HepG2 (cell line): Measurements from ENCODE around the gene CACNA1C.

Experiments
- ASH2L ChIP-seq: fragments of 300-600, 200-600 bp; sonication (generic); IDR thresholded peaks from 2 replicates; pipeline ENCODE4 v1.7.0; 2017; ENCODE audit warnings: low read depth, mild to moderate bottlenecking, moderate library complexity, mixed read lengths, low read length; ENCODE audit not compliant: insufficient read length
- CTCF ChIP-seq: sonication (generic); formaldehyde crosslinking; IDR thresholded peaks from 2 replicates; pipeline ENCODE4 v1.5.0; 2020; ENCODE audit warnings: mild to moderate bottlenecking, missing genetic modification reagents, moderate library complexity
- MYNN ChIP-seq: sonication (generic); formaldehyde crosslinking; IDR thresholded peaks from 2 replicates; pipeline ENCODE4 v1.4.0; 2020; ENCODE audit warnings: mild to moderate bottlenecking, low read depth, missing genetic modification reagents
- NCOA1 ChIP-seq: sonication (generic); formaldehyde crosslinking; IDR thresholded peaks from 2 replicates; pipeline ENCODE4 v1.9.0; 2021; ENCODE audit warnings: missing genetic modification reagents
- PCBP2 ChIP-seq: fragments of 200-400 bp; formaldehyde crosslinking; optimal IDR thresholded peaks from 2 replicates; pipeline ENCODE3; 2018; ENCODE audit warnings: low read length, low read depth; ENCODE audit not compliant: poor library complexity, severe bottlenecking
- POLR2A ChIP-seq, 2 experiments: IDR thresholded peaks; 2 replicates each; pipeline ENCODE4 v1.6.1; 2011; ENCODE audit warnings: low read depth in 2 of 2, low read length in 2 of 2, mild to moderate bottlenecking in 1 of 2, moderate library complexity in 1 of 2; ENCODE audit not compliant: insufficient read depth in 1 of 2
- RAD21 ChIP-seq: fragments of 450-650 bp; formaldehyde crosslinking; IDR thresholded peaks from 2 replicates; pipeline ENCODE4 v1.5.0; 2020; ENCODE audit warnings: mild to moderate bottlenecking
- RELA ChIP-seq: sonication (generic); formaldehyde crosslinking; IDR thresholded peaks from 2 replicates; pipeline ENCODE4 v1.4.0; 2020; ENCODE audit warnings: missing genetic modification reagents
- REPIN1 ChIP-seq: sonication (generic); formaldehyde crosslinking; IDR thresholded peaks from 2 replicates; pipeline ENCODE4 v1.8.0; 2022; ENCODE audit warnings: missing genetic modification reagents, low read depth, mild to moderate bottlenecking, borderline replicate concordance
- ZC3H4 ChIP-seq: sonication (generic); formaldehyde crosslinking; IDR thresholded peaks from 2 replicates; pipeline ENCODE4 v1.4.0; 2020; ENCODE audit warnings: missing genetic modification reagents, borderline replicate concordance
- ZNF331 ChIP-seq: sonication (generic); formaldehyde crosslinking; IDR thresholded peaks from 2 replicates; pipeline ENCODE4 v1.4.0; 2020; ENCODE audit warnings: missing genetic modification reagents
- ZNF512 ChIP-seq: sonication (generic); formaldehyde crosslinking; IDR thresholded peaks from 2 replicates; pipeline ENCODE4 v1.4.0; 2020; ENCODE audit warnings: mild to moderate bottlenecking, missing genetic modification reagents

GRCh38 chr12:2493086-2493485, 440.3 kb downstream of the CACNA1C start:
- TF ChIP-seq CTCF (CRISPR knock-in tag) (no peak), POLR2A (IDR thresholded peaks at IDR 0.05; ENCODE audit: insufficient read depth in 1 of 2, low read depth in 2 of 2, low read length in 2 of 2) (no peak), RELA (CRISPR knock-in tag) (no peak), ZNF331 (no peak), ZNF512 (CRISPR knock-in tag) (no peak), NCOA1 (CRISPR knock-in tag) (no peak), PCBP2 (no peak), ZC3H4 (CRISPR knock-in tag) (no peak), ASH2L (no peak), RAD21 (CRISPR knock-in tag) (no peak), REPIN1 (no peak), MYNN (CRISPR knock-in tag) (no peak)
